NCI-H1436 treated with DMSO at 0.1 percent for 48 hours (cell line): Measurements from ENCODE around the gene TBC1D3.
"Not testable (repeated sequence)": the region's sequence is repeated elsewhere in the genome, so short reads cannot be mapped to it uniquely, and the experiment has no call there.

Source experiments
- DNase-seq: peaks from one replicate; lab custom pipeline; 2025; lab: John Stamatoyannopoulos, UW

The TBC1D3 gene

DNA sequence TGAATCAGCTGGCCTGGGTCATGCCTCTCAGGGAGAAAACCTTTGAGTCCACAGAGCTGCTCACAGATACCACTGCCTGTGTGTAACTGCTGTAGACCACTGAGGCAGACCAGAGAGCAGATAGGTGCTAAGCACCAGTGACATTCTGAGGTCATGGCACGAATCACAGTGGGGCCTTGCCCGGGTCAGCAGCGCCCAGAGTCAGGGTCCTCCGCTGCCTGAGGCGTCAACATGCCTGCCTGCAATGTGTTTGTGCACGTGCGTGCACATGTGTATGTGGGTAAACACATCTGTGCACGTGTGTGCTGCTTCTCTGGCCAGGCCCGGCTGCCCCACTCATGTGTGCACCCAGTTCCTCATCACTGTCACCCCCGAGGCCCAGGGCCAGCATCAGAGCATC, at the start of gene TBC1D3:
Gene TBC1D3 (minus strand): TSS at position 101 of the 400 bp plus-strand sequence. CDS start 1,526 bp downstream, outside the sequence.
- not testable (repeated sequence) for DNase-seq

GRCh38 chr17:38232790-38233189, 40.4 kb upstream of the TBC1D3 start:
- not testable (repeated sequence) for DNase-seq

DNA sequence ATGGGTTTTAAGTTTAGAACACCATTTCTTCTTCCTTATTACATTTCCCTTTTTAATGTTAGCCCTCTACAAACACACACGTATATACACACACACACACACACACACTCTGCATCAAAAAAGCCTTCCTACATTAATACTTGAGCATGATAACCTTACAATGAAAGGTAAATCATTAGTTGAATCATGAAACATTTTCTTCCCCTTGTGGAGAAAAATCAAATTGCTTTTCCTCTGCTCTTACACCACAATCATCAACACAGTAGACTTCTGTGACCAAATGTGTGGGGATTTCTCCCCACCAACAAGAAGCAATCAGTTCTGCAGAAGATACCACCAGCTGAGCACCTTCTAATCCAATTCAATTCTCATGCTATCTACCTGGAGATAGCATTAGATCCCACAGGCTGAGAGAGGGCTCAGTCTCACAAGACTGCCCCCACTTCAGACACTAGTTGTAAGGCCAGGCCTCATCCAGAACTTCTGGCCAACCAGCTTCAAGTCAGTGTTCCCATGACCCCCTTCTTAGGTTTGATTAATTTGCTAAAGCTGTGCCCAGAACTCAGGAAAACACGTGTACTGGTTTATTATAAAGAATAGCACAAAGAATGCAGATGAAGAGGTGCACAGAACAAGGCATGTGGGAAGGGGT, 33.6 kb upstream of the TBC1D3 start:
- not testable (repeated sequence) for DNase-seq

DNA sequence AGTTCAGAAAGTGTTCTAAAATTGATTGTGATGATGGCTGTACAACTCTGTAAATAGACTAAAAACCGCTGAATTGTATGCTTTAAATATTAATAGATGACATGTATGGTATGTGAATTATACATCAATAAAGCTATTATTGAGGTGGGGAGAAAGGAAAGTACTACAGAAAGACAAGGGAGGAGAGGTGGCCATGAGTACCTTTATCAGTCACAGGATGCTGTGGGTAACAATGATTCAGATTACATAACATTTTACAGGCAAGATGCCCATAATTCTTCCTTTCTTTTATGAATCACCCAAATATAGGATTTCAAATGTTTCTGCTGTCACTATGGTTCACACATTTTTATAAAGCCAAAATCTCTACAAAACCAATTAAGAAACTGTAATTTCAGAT, 28.5 kb upstream of the TBC1D3 start:
- not testable (repeated sequence) for DNase-seq

DNA sequence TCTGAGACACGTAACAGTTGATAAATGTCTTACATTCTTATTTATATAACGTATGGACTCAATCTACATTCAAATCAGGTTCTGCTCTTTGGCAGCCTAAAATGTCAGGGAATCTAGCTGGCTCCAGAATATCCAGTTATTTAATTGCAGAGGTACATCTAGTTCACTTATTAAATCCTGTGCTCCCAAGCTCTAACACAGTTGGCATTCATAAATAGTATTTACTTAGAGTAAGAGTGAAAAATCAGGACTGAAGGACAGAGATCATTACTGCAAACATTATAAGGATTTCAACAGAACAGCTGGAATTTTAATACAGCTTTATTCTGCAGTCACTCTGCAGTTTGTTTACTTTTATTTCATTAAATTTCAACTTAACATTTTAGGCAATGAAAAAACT, 7.9 kb upstream of the TBC1D3 start:
- not testable (repeated sequence) for DNase-seq

- DNase-seq = not testable (repeated sequence)
Observed at GRCh38 chr17:38134860-38135259, 57.5 kb downstream of the TBC1D3 start.
